ENCODE results near the gene G6PC1. TPM values are rescaled to one million over a fixed set of nuclear protein-coding genes. Genes with fewer than 3 reads are reported as not detected.
"Not testable (repeated sequence)": the region's sequence is repeated elsewhere in the genome, so short reads cannot be mapped to it uniquely, and the experiment has no call there.

G6PC1 gene
- not detected in 2 replicates for total RNA-seq (2014; rRNA removed; shearing (Covaris generic))
- polyA plus RNA-seq (2015; cell fraction: cytosol; rRNA removed): not detected in 2 replicates
- polyA plus RNA-seq (2015; cell fraction: nucleus; rRNA removed): not detected in 2 replicates

GRCh38 chr17:42900460-42901331 is at the start of gene G6PC1:
Gene G6PC1 (plus strand): TSS chr17:42900799. CDS start chr17:42900877, 78 bp downstream.
- in situ Hi-C loops (cut with HindIII; ENCODE audit: low pct_unique_long_range_greater_than_20kb, low sequenced_read_pairs): no loop called here
- DNase-seq (ENCODE audit: low read depth, low spot score): no peak

- in situ Hi-C loops (cut with HindIII; ENCODE audit: low pct_unique_long_range_greater_than_20kb, low sequenced_read_pairs): no loop called here
- no peak for DNase-seq (ENCODE audit: low read depth, low spot score)
These were observed 49.6 kb upstream of the G6PC1 start, which contains the start of gene AOC3 for GRCh38 chr17:42850954-42851353. Gene AOC3 (plus strand): TSS chr17:42851199. CDS start chr17:42851344, 145 bp downstream.

GRCh38 chr17:42851371-42852240 is 49.0 kb upstream of the G6PC1 start:
- in situ Hi-C loops (cut with HindIII; ENCODE audit: low pct_unique_long_range_greater_than_20kb, low sequenced_read_pairs): not testable (repeated sequence)

GRCh38 chr17:42852351-42852750 is 48.2 kb upstream of the G6PC1 start:
- no peak for DNase-seq (ENCODE audit: low read depth, low spot score)
- in situ Hi-C loops (cut with HindIII; ENCODE audit: low pct_unique_long_range_greater_than_20kb, low sequenced_read_pairs): no loop called here

More at GRCh38 chr17:42851371-42852240, 49.0 kb upstream of the G6PC1 start:
- DNase-seq (ENCODE audit: low read depth, low spot score): not testable (repeated sequence)

- no peak for DNase-seq (ENCODE audit: low read depth, low spot score)
- in situ Hi-C loops (cut with HindIII; ENCODE audit: low pct_unique_long_range_greater_than_20kb, low sequenced_read_pairs): no loop called here
These were observed 47.6 kb upstream of the G6PC1 start for GRCh38 chr17:42853004-42853403.

GRCh38 chr17:42853597-42853967 is 47.0 kb upstream of the G6PC1 start:
- DNase-seq (ENCODE audit: low read depth, low spot score): no peak
- in situ Hi-C loops (cut with HindIII; ENCODE audit: low pct_unique_long_range_greater_than_20kb, low sequenced_read_pairs): no loop called here

GRCh38 chr17:42853968-42854790 is 46.4 kb upstream of the G6PC1 start:
- in situ Hi-C loops (cut with HindIII; ENCODE audit: low pct_unique_long_range_greater_than_20kb, low sequenced_read_pairs): no loop called here
- DNase-seq (ENCODE audit: low read depth, low spot score): no peak

- in situ Hi-C loops (cut with HindIII; ENCODE audit: low pct_unique_long_range_greater_than_20kb, low sequenced_read_pairs): no loop called here
- no peak for DNase-seq (ENCODE audit: low read depth, low spot score)
These were observed 45.5 kb upstream of the G6PC1 start for GRCh38 chr17:42855048-42855596.

- DNase-seq (ENCODE audit: low read depth, low spot score); in situ Hi-C loops (cut with HindIII; ENCODE audit: low pct_unique_long_range_greater_than_20kb, low sequenced_read_pairs): not testable (repeated sequence)
These were observed 44.5 kb upstream of the G6PC1 start for GRCh38 chr17:42856093-42856492.

- DNase-seq (ENCODE audit: low read depth, low spot score); in situ Hi-C loops (cut with HindIII; ENCODE audit: low pct_unique_long_range_greater_than_20kb, low sequenced_read_pairs): not testable (repeated sequence)
These were observed 44.1 kb upstream of the G6PC1 start for GRCh38 chr17:42856516-42856915.

GRCh38 chr17:42857389-42857788 is 43.2 kb upstream of the G6PC1 start:
- in situ Hi-C loops (cut with HindIII; ENCODE audit: low pct_unique_long_range_greater_than_20kb, low sequenced_read_pairs): no loop called here
- no peak for DNase-seq (ENCODE audit: low read depth, low spot score)

- in situ Hi-C loops (cut with HindIII; ENCODE audit: low pct_unique_long_range_greater_than_20kb, low sequenced_read_pairs): no loop called here
- DNase-seq (ENCODE audit: low read depth, low spot score): no peak
These were observed 34.9 kb upstream of the G6PC1 start for GRCh38 chr17:42865638-42866094.

GRCh38 chr17:42866216-42866615 is 34.4 kb upstream of the G6PC1 start:
- in situ Hi-C loops (cut with HindIII; ENCODE audit: low pct_unique_long_range_greater_than_20kb, low sequenced_read_pairs): no loop called here
- no peak for DNase-seq (ENCODE audit: low read depth, low spot score)

GRCh38 chr17:42866631-42867575 is 33.7 kb upstream of the G6PC1 start:
- no peak for DNase-seq (ENCODE audit: low read depth, low spot score)
- in situ Hi-C loops (cut with HindIII; ENCODE audit: low pct_unique_long_range_greater_than_20kb, low sequenced_read_pairs): no loop called here

GRCh38 chr17:42867694-42868261 is 32.8 kb upstream of the G6PC1 start:
- in situ Hi-C loops (cut with HindIII; ENCODE audit: low pct_unique_long_range_greater_than_20kb, low sequenced_read_pairs); DNase-seq (ENCODE audit: low read depth, low spot score): not testable (repeated sequence)

GRCh38 chr17:42868338-42868737 is 32.3 kb upstream of the G6PC1 start:
- DNase-seq (ENCODE audit: low read depth, low spot score): no peak
- in situ Hi-C loops (cut with HindIII; ENCODE audit: low pct_unique_long_range_greater_than_20kb, low sequenced_read_pairs): no loop called here

Measured in SK-MEL-5 (cell line).